Dermis microvascular lymphatic vessel endothelial cell (primary cell): ENCODE measurements around the gene COL6A1. TPM values are rescaled to one million over a fixed set of nuclear protein-coding genes. Genes with fewer than 3 reads are reported as not detected.

Experiments used
- DNase-seq, 2 donors: peaks; one replicate each; pipeline versions ENCODE4 v3.0.0 to v3.0.0-alpha.2; 2010; ENCODE audit warnings: low read depth in 2 of 2
- total RNA-seq: library from RNA; depleted of rRNA; stranded (reverse); fragments of >200 nt; gene quantifications from 2 replicates; pipeline ENCODE4 v1.2.1, GENCODE V29; 2014

The COL6A1 gene
- total RNA-seq, 1 donor from 2014 or later: 6.7 TPM

- no peak for DNase-seq
Measured at GRCh38 chr21:45994759-45995685, 13.5 kb downstream of the COL6A1 start.

- DNase-seq: no peak
Measured at GRCh38 chr21:45995686-45996179, 14.2 kb downstream of the COL6A1 start.

- no peak for DNase-seq
Measured at GRCh38 chr21:45996311-45997204, 15.0 kb downstream of the COL6A1 start.

GRCh38 chr21:45997205-45997494, 15.6 kb downstream of the COL6A1 start:
- no peak for DNase-seq

GRCh38 chr21:45997495-45998275, 16.1 kb downstream of the COL6A1 start:
- no peak for DNase-seq

GRCh38 chr21:45998276-45998701, 16.7 kb downstream of the COL6A1 start:
- no peak for DNase-seq

- no peak for DNase-seq
Measured at GRCh38 chr21:45998871-45999580, 17.5 kb downstream of the COL6A1 start.

GRCh38 chr21:45999581-46000181, 18.1 kb downstream of the COL6A1 start:
- no peak for DNase-seq

- DNase-seq: no peak
Measured at GRCh38 chr21:46000182-46000730, 18.7 kb downstream of the COL6A1 start.

- no peak for DNase-seq
Measured at GRCh38 chr21:46000731-46001641, 19.4 kb downstream of the COL6A1 start.

- DNase-seq: no peak
Measured at GRCh38 chr21:46001821-46002681, 20.5 kb downstream of the COL6A1 start.

- DNase-seq: no peak
Measured at GRCh38 chr21:46002841-46003574, 21.4 kb downstream of the COL6A1 start.

GRCh38 chr21:46003575-46004007, 22.0 kb downstream of the COL6A1 start:
- DNase-seq: no peak

GRCh38 chr21:46004168-46004861, 22.7 kb downstream of the COL6A1 start:
- no peak for DNase-seq

- DNase-seq: no peak
Measured at GRCh38 chr21:46005081-46005480, 23.5 kb downstream of the COL6A1 start.

GRCh38 chr21:46005481-46005881, 23.9 kb downstream of the COL6A1 start:
- DNase-seq: no peak
